Loucy (cell line): ENCODE measurements around the gene IMMT.
"Not testable (repeated sequence)": the region's sequence is repeated elsewhere in the genome, so short reads cannot be mapped to it uniquely, and the experiment has no call there.

Experiments
- H2AFZ ChIP-seq: fragments of 200-600 bp; sonication (generic); 2 replicates; pipeline ENCODE4 v1.6.0; 2016; ENCODE audit warnings: antibody characterized with exemption, mild to moderate bottlenecking, low read length, moderate library complexity
- H3F3A ChIP-seq: fragments of 200-600 bp; 2 replicates; pipeline ENCODE4 v1.6.0; 2016; ENCODE audit warnings: antibody characterized with exemption, low read depth, mild to moderate bottlenecking
- H3K27me3 ChIP-seq: fragments of 200-600 bp; sonication (generic); 2 replicates; pipeline ENCODE4 v1.6.1; 2014; ENCODE audit warnings: low read length, mild to moderate bottlenecking; ENCODE audit not compliant: insufficient read depth, poor library complexity, severe bottlenecking
- H3K36me3 ChIP-seq: fragments of 200-600 bp; sonication (generic); 2 replicates; pipeline ENCODE4 v1.6.1; 2016; ENCODE audit warnings: low read length; ENCODE audit not compliant: insufficient read depth
- H3K4me1 ChIP-seq: fragments of 200-600 bp; sonication (generic); 2 replicates; pipeline ENCODE4 v1.5.1; 2014; ENCODE audit warnings: low read length, mild to moderate bottlenecking; ENCODE audit not compliant: insufficient read depth, poor library complexity, severe bottlenecking
- H3K4me2 ChIP-seq: fragments of 200-600 bp; sonication (generic); 2 replicates; pipeline ENCODE4 v1.6.0; 2014; ENCODE audit warnings: antibody characterized with exemption, low read length, low read depth, mild to moderate bottlenecking; ENCODE audit not compliant: poor library complexity, severe bottlenecking
- H3K4me3 ChIP-seq: fragments of 200-600 bp; sonication (generic); 2 replicates; pipeline ENCODE4 v1.5.1; 2014; ENCODE audit warnings: low read length, mild to moderate bottlenecking, mixed read lengths; ENCODE audit not compliant: poor library complexity, severe bottlenecking
- H3K79me2 ChIP-seq: fragments of 200-600 bp; sonication (generic); 2 replicates; pipeline ENCODE4 v1.6.1; 2014; ENCODE audit warnings: low read length; ENCODE audit not compliant: insufficient read depth
- H3K9ac ChIP-seq: fragments of 200-600 bp; sonication (generic); 2 replicates; pipeline ENCODE4 v1.6.0; 2014; ENCODE audit warnings: mild to moderate bottlenecking, low read depth, low read length, moderate library complexity; ENCODE audit not compliant: poor library complexity, severe bottlenecking
- H3K9me2 ChIP-seq: fragments of 200-600 bp; sonication (generic); replicated peaks from 2 replicates; pipeline ENCODE4 v1.6.1; 2016; ENCODE audit warnings: low read depth, low read length, mixed read lengths
- H3K9me3 ChIP-seq: fragments of 200-600 bp; sonication (generic); 2 replicates; pipeline ENCODE4 v1.6.1; 2014; ENCODE audit warnings: mild to moderate bottlenecking, antibody characterized with exemption, low read length, low read depth; ENCODE audit not compliant: insufficient read depth
- H4K20me1 ChIP-seq: fragments of 200-600 bp; sonication (generic); 2 replicates; pipeline ENCODE4 v1.6.0; 2014; ENCODE audit warnings: antibody characterized with exemption, low read length, mild to moderate bottlenecking; ENCODE audit not compliant: insufficient read depth, poor library complexity, severe bottlenecking
- CTCF ChIP-seq: fragments of 200-600 bp; sonication (generic); conservative IDR thresholded peaks from 2 replicates; pipeline ENCODE4 v1.5.1; 2014; ENCODE audit warnings: mild to moderate bottlenecking, antibody characterized with exemption, low read length
- EZH2phosphoT487 ChIP-seq: fragments of 200-600 bp; IDR thresholded peaks from 2 replicates; pipeline ENCODE4 v1.6.1; 2018; ENCODE audit warnings: antibody characterized with exemption, mild to moderate bottlenecking, moderate library complexity, borderline replicate concordance

IMMT gene

GRCh38 chr2:86231680-86232372 lies 36.6 kb upstream of the IMMT start:
- Histone ChIP-seq H3K4me3 (no peak overlapping the region), H2AFZ (no peak overlapping the region), H3K36me3 (no peaks in the 10 kb centered on the region), H3F3A (no peaks in the 10 kb centered on the region), H3K79me2 (no peaks in the 10 kb centered on the region), H3K9me3 (no peaks in the 10 kb centered on the region), H3K9ac (no peak overlapping the region), H3K27me3 (peaks cover 44% of the 10 kb centered on the region), H3K4me1 (no peaks in the 10 kb centered on the region), H4K20me1 (no peaks in the 10 kb centered on the region), H3K4me2 (no peak overlapping the region), H3K9me2 (no peaks in the 10 kb centered on the region)
- TF ChIP-seq EZH2phosphoT487, result no peak
- TF ChIP-seq CTCF, result no peak

DNA sequence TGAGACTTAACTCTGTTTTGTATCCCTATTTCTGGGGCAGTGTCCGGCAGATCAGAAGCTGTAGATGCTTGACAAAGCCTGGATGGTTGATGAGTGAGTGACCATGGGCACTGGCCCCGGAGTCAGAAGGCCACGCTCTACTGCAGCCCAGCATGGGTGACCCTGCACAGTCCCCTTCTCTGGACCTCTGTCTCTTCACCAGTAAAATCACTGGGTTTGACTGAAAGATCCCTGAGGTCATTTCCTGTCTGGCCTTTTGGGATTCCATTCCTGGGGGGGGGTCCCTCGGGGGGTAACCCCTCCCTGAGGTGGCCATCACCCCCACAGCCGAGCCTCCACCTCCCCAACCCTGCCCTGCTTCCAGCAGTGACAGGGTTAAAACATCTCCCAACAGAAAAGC lies 35.7 kb upstream of the IMMT start:
- Histone ChIP-seq H4K20me1 (no peaks in the 10 kb centered on the region), H3K9me3 (no peaks in the 10 kb centered on the region), H3K9me2 (no peaks in the 10 kb centered on the region), H3F3A (no peaks in the 10 kb centered on the region), H3K4me2 (no peak overlapping the region), H3K4me3 (no peak overlapping the region), H3K36me3 (no peaks in the 10 kb centered on the region), H3K27me3 (peaks cover 38% of the 10 kb centered on the region), H3K79me2 (no peaks in the 10 kb centered on the region), H3K4me1 (no peaks in the 10 kb centered on the region), H2AFZ (no peak overlapping the region), H3K9ac (no peak overlapping the region)
- TF ChIP-seq EZH2phosphoT487, result no peak
- no peak for TF ChIP-seq CTCF

DNA sequence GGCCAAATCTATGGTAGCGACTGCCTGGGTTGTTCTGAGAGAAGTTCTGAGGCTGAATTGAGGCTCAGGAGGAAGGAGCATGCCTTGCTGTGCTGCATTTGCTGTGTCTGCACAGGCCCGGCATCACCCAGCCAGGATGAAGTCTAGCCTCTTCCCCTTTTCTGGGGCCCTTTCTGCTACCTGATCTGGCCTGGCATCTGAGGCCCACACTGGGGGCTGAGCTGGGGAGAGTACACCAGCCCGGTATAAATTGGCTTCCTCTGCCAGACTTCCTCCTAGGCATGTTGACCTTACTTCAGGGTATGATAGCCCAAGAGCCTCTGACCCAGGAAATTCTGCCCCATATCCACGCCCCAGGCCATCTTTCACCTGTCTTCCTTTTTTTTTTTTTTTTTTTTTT lies 34.0 kb upstream of the IMMT start:
- no peaks in the 10 kb centered on the region for H4K20me1 ChIP-seq
- no peak overlapping the region for H2AFZ ChIP-seq
- no peaks in the 10 kb centered on the region for H3K4me1 ChIP-seq

DNA sequence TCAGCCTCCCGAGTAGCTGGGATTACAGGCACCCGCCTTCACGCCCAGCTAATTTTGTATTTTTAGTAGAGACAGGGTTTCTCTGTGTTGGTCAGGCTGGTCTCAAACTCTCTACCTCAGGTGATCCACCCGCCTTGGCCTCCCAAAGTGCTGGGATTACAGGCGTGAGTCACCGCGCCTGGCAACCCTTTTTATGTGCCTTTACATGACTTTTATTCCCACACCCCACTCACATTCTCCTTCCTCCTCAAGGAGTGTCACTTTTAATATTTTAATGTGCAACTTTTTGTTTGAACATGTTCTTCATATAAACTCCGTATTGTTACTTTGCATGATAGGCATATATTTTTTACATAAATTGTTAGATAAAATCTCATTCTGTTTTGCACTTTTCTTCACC lies 33.3 kb upstream of the IMMT start:
- H3K9me2 ChIP-seq, H2AFZ ChIP-seq, H3K4me1 ChIP-seq, H3F3A ChIP-seq, H3K36me3 ChIP-seq, H3K79me2 ChIP-seq, H3K9ac ChIP-seq, H4K20me1 ChIP-seq, H3K9me3 ChIP-seq, H3K4me3 ChIP-seq, H3K4me2 ChIP-seq: not testable (repeated sequence)
- H3K27me3 ChIP-seq, result peaks cover 18% of the 10 kb centered on the region

More for the DNA sequence above, 34.0 kb upstream of the IMMT start:
- Histone ChIP-seq H3K4me3 (no peak overlapping the region), H3K9me2 (no peaks in the 10 kb centered on the region), H3K9ac (no peak overlapping the region), H3K79me2 (no peaks in the 10 kb centered on the region), H3K9me3 (no peaks in the 10 kb centered on the region), H3K27me3 (peaks cover 24% of the 10 kb centered on the region), H3K4me2 (no peak overlapping the region), H3K36me3 (no peaks in the 10 kb centered on the region), H3F3A (no peaks in the 10 kb centered on the region)
- TF ChIP-seq CTCF, result no peak
- no peak for TF ChIP-seq EZH2phosphoT487
